Neural cell (in vitro differentiated cells): ENCODE results near the gene ZNF22.

Experiments used
- EP300 ChIP-seq: fragments of 450-650 bp; conservative IDR thresholded peaks from 2 replicates; pipeline ENCODE4 v1.6.1; 2014; ENCODE audit warnings: antibody characterized with exemption, mild to moderate bottlenecking, moderate library complexity; ENCODE audit not compliant: poor library complexity, severe bottlenecking
- TAF1 ChIP-seq: IDR thresholded peaks from 2 replicates; pipeline ENCODE4 v1.6.1; 2012; ENCODE audit warnings: low read depth
- TF ChIP-seq, protein P1 (sequence below): fragments of 450-650 bp; IDR thresholded peaks from 2 replicates; pipeline ENCODE4 v1.5.1; 2014; ENCODE audit warnings: antibody characterized with exemption, mild to moderate bottlenecking, moderate library complexity; ENCODE audit not compliant: poor library complexity, severe bottlenecking

DNA sequence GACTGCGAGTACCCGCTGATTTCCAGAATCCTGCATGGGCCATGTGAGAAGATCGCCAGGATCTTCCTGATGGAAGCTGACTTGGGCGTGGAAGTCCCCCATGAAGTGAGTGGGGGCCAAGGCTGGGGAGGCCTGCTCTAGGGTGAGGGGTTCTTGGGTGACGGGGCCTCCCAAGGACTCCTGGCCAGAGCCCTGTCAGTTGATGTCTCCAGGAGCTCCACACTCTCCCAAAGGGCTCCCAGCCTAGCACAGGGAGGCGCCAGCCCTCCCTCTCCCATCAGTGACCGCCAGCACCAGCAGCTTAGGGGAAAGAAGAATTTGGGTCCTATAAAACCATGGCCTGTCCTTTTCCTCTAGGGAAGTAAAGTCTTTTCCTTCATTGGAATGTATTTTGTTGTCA is 9.8 kb upstream of the ZNF22 start:
- TF ChIP-seq, protein P1, sequence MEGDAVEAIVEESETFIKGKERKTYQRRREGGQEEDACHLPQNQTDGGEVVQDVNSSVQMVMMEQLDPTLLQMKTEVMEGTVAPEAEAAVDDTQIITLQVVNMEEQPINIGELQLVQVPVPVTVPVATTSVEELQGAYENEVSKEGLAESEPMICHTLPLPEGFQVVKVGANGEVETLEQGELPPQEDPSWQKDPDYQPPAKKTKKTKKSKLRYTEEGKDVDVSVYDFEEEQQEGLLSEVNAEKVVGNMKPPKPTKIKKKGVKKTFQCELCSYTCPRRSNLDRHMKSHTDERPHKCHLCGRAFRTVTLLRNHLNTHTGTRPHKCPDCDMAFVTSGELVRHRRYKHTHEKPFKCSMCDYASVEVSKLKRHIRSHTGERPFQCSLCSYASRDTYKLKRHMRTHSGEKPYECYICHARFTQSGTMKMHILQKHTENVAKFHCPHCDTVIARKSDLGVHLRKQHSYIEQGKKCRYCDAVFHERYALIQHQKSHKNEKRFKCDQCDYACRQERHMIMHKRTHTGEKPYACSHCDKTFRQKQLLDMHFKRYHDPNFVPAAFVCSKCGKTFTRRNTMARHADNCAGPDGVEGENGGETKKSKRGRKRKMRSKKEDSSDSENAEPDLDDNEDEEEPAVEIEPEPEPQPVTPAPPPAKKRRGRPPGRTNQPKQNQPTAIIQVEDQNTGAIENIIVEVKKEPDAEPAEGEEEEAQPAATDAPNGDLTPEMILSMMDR: no peak
- TF ChIP-seq TAF1: no peak
- no peak for TF ChIP-seq EP300
